ENCODE results near the gene SIX6. TPM values are rescaled to one million over a fixed set of nuclear protein-coding genes. Genes with fewer than 3 reads are reported as not detected.

SIX6 gene
- total and polyA plus RNA-seq, 2 of the 13 experiments (the other 11 are each of a cell fraction or from before 2014, with no cell fraction given): not detected

DNA sequence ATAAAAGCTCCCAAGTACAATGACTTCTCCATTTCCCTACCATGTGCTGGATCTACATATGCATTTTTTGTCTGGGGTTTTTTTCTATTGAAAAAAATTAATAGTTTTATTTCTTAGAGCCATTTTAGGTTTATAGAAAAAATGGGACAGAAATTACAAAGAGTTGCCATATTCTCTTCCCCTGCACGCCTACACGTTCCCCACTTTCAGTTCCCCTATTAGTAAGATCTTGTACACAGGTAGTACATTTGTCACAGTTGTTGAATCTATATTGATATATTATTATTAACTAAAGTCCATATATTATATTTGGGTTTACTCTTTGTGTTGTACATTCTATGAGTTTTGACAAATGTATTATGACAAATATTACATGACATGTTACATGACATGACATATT lies 35.7 kb downstream of the SIX6 start:
- CTCF ChIA-PET (ENCODE audit: low intra/inter-chr PET ratio, low total read pairs): no interaction called here
- in situ Hi-C loops (cut with HindIII; ENCODE audit: extremely low pct_ligation_motif_present, low pct_unique_long_range_greater_than_20kb): no loop called here

GRCh38 chr14:60553808-60554207 lies 44.9 kb downstream of the SIX6 start:
- BruUV-seq (replicated peaks): no TSS peak
- H4K20me1 ChIP-seq (ENCODE audit: insufficient read depth, low read length): no peaks in the 10 kb centered on the region

More for the DNA sequence above, 35.7 kb downstream of the SIX6 start:
- no peak for DNase-seq (ENCODE audit: low spot score)
- intact Hi-C loops (cut with micrococcal nuclease; ENCODE audit: unreplicated experiment): no loop called here
- Histone ChIP-seq H4K20me1 (ENCODE audit: insufficient read depth, low read length) (no peaks in the 10 kb centered on the region), H3K4me2 (ENCODE audit: low read depth, low read length) (no peak overlapping the region), H3K27ac (ENCODE audit: extremely low read length, insufficient read depth, low read length) (no peak overlapping the region), H3K27me3 (ENCODE audit: control insufficient read depth in 1 of 2, insufficient read depth in 2 of 2, low read length in 2 of 2) (no peaks in the 10 kb centered on the region; a peak in 1 of 5 replicates), H3K4me3 (replicated peaks in 1 of 3; ENCODE audit: insufficient read depth in 1 of 3, low read depth in 2 of 3, low read length in 3 of 3) (no peak overlapping the region), H3K36me3 (replicated peaks in 1 of 2; ENCODE audit: control insufficient read depth in 1 of 2, insufficient read depth in 2 of 2, low read length in 2 of 2) (no peaks in the 10 kb centered on the region), H2AFZ (ENCODE audit: low read length) (no peak overlapping the region), H3K79me2 (ENCODE audit: insufficient read depth, low read length) (no peaks in the 10 kb centered on the region), H3K9ac (ENCODE audit: insufficient read depth, low read depth, low read length) (no peak overlapping the region), H3K4me1 (ENCODE audit: insufficient read depth, low read length) (no peaks in the 10 kb centered on the region), H3K9me3 (ENCODE audit: low read length) (peaks cover 9% of the 10 kb centered on the region)
- 6% methylated on average over 2 of the region's 2 CpGs for WGBS (ENCODE audit: low lambda C conversion rate)
- BruUV-seq (replicated peaks): no TSS peak
- FAIRE-seq: no peak
- POLR2A ChIA-PET: no interaction called here
- TF ChIP-seq MNT (IDR thresholded peaks at IDR 0.05) (no peak), ZNF484 (CRISPR knock-in tag; IDR thresholded peaks at IDR 0.05; ENCODE audit: borderline replicate concordance, low read depth) (no peak), DNMT1 (CRISPR knock-in tag; IDR thresholded peaks at IDR 0.05) (no peak), HNRNPH1 (optimal IDR thresholded peaks at IDR 0.05; ENCODE audit: low read depth, low read length) (no peak)
- no peak for ATAC-seq

More at GRCh38 chr14:60553808-60554207, 44.9 kb downstream of the SIX6 start:
- CTCF ChIA-PET (ENCODE audit: low intra/inter-chr PET ratio, low total read pairs): no interaction called here
- Histone ChIP-seq H3K4me2 (ENCODE audit: low read depth, low read length) (no peak overlapping the region), H3K9ac (ENCODE audit: insufficient read depth, low read depth, low read length) (no peak overlapping the region), H2AFZ (ENCODE audit: low read length) (no peak overlapping the region), H3K36me3 (replicated peaks in 1 of 2; ENCODE audit: control insufficient read depth in 1 of 2, insufficient read depth in 2 of 2, low read length in 2 of 2) (no peaks in the 10 kb centered on the region), H3K4me1 (ENCODE audit: insufficient read depth, low read length) (no peaks in the 10 kb centered on the region), H3K27me3 (ENCODE audit: control insufficient read depth in 1 of 2, insufficient read depth in 2 of 2, low read length in 2 of 2) (peaks cover 0 to 5% of the 10 kb centered on the region in 2 experiments; a peak in 2 of 5 replicates), H3K79me2 (ENCODE audit: insufficient read depth, low read length) (no peaks in the 10 kb centered on the region), H3K4me3 (replicated peaks in 1 of 3; ENCODE audit: insufficient read depth in 1 of 3, low read depth in 2 of 3, low read length in 3 of 3) (no peak overlapping the region), H3K27ac (ENCODE audit: extremely low read length, insufficient read depth, low read length) (no peak overlapping the region), H3K9me3 (ENCODE audit: low read length) (no peaks in the 10 kb centered on the region)
- POLR2A ChIA-PET: no interaction called here
- TF ChIP-seq CBX1 (IDR thresholded peaks at IDR 0.05; ENCODE audit: low read depth) (no peak), SNAI1 (CRISPR knock-in tag; IDR thresholded peaks at IDR 0.05; ENCODE audit: borderline replicate concordance) (no peak), ZNF460 (CRISPR knock-in tag; IDR thresholded peaks at IDR 0.05; ENCODE audit: borderline replicate concordance) (no peak), SRSF1 (optimal IDR thresholded peaks at IDR 0.05; ENCODE audit: low read depth, low read length) (no peak), NR2C2 (CRISPR knock-in tag; IDR thresholded peaks at IDR 0.05; ENCODE audit: borderline replicate concordance) (no peak), SPEN (CRISPR knock-in tag; IDR thresholded peaks at IDR 0.05; ENCODE audit: low read depth) (no peak), CEBPB (IDR thresholded peaks at IDR 0.05; ENCODE audit: borderline replicate concordance, low read depth, low read length) (peak; percentile 44; the same call in 1 of the 2 replicates)
- intact Hi-C loops (cut with micrococcal nuclease; ENCODE audit: unreplicated experiment): no loop called here
- in situ Hi-C loops (cut with HindIII; ENCODE audit: extremely low pct_ligation_motif_present, low pct_unique_long_range_greater_than_20kb): loop anchor here (25.0 kb wide), 1 partner anchor 492 kb away; no protein-coding TSS in a partner anchor
- WGBS (ENCODE audit: low lambda C conversion rate): 0% methylated on average over 1 of the region's 1 CpG
- ATAC-seq (no peak), DNase-seq (ENCODE audit: low spot score) (no peak), FAIRE-seq (no peak)
